Stimulated activated CD4-positive, alpha-beta T cell treated with anti-CD3 and anti-CD28 coated beads, Interleukin-4, amount 100 ng/mL, for 24 hours (primary cell): ENCODE data around the gene CSRNP3.

ENCODE experiments used
- DNase-seq: peaks from one replicate; pipeline ENCODE4 v3.0.0-alpha.2; 2020

CSRNP3 gene

GRCh38 chr2:165469417-165469816, at the start of gene CSRNP3:
TSS of gene CSRNP3 (plus strand) at chr2:165469698. CDS start at chr2:165595066, 125,368 bp downstream.
- DNase-seq: no peak

GRCh38 chr2:165420231-165420630, 49.3 kb upstream of the CSRNP3 start:
- DNase-seq: no peak

GRCh38 chr2:165423081-165423480, 46.4 kb upstream of the CSRNP3 start:
- no peak for DNase-seq

GRCh38 chr2:165425556-165425955, 43.9 kb upstream of the CSRNP3 start:
- no peak for DNase-seq

GRCh38 chr2:165427686-165428085, 41.8 kb upstream of the CSRNP3 start:
- DNase-seq: no peak

GRCh38 chr2:165428926-165429325, 40.6 kb upstream of the CSRNP3 start:
- DNase-seq: no peak

GRCh38 chr2:165431014-165431413, 38.5 kb upstream of the CSRNP3 start:
- DNase-seq: no peak

- no peak for DNase-seq
Measured at GRCh38 chr2:165432234-165432966, 37.1 kb upstream of the CSRNP3 start.

GRCh38 chr2:165434865-165435496, 34.5 kb upstream of the CSRNP3 start:
- DNase-seq: no peak

- no peak for DNase-seq
Measured at GRCh38 chr2:165435611-165436010, 33.9 kb upstream of the CSRNP3 start.

- DNase-seq: no peak
Measured at GRCh38 chr2:165436559-165436958, 32.9 kb upstream of the CSRNP3 start.

- no peak for DNase-seq
Measured at GRCh38 chr2:165440367-165440766, 29.1 kb upstream of the CSRNP3 start.

GRCh38 chr2:165443511-165443910, 26.0 kb upstream of the CSRNP3 start:
- no peak for DNase-seq

- DNase-seq: no peak
Measured at GRCh38 chr2:165448406-165448805, 21.1 kb upstream of the CSRNP3 start.

GRCh38 chr2:165450156-165450555, 19.3 kb upstream of the CSRNP3 start:
- no peak for DNase-seq

GRCh38 chr2:165452327-165452726, 17.2 kb upstream of the CSRNP3 start:
- DNase-seq: no peak

- DNase-seq: no peak
Measured at GRCh38 chr2:165453561-165454094, 15.9 kb upstream of the CSRNP3 start.

GRCh38 chr2:165454905-165455304, 14.6 kb upstream of the CSRNP3 start:
- no peak for DNase-seq

- no peak for DNase-seq
Measured at GRCh38 chr2:165456027-165456426, 13.5 kb upstream of the CSRNP3 start.

GRCh38 chr2:165462443-165462842, 7.1 kb upstream of the CSRNP3 start:
- no peak for DNase-seq

GRCh38 chr2:165466386-165466785, 3.1 kb upstream of the CSRNP3 start:
- no peak for DNase-seq

GRCh38 chr2:165467921-165468320, 1.6 kb upstream of the CSRNP3 start:
- no peak for DNase-seq

GRCh38 chr2:165470361-165470760, 863 bp downstream of the CSRNP3 start:
- DNase-seq: no peak

- no peak for DNase-seq
Measured at GRCh38 chr2:165471349-165471950, 2.0 kb downstream of the CSRNP3 start.
